Retina (tissue), 1 donor: ENCODE results near the gene MTX1.
A peak's percentile ranks its signal among the peaks of the same experiment; 100 is the strongest.
"Not testable (repeated sequence)": the region's sequence is repeated elsewhere in the genome, so short reads cannot be mapped to it uniquely, and the experiment has no call there.

Experiments
- DNase-seq: peaks from one replicate; pipeline ENCODE4 v3.0.0-alpha.2; 2016

Gene MTX1

GRCh38 chr1:155209312-155209721 is 822 bp downstream of the MTX1 start:
- DNase-seq, result no peak

- no peak for DNase-seq
Measured at GRCh38 chr1:155210314-155211104, 2.0 kb downstream of the MTX1 start.

- not testable (repeated sequence) for DNase-seq
Measured at GRCh38 chr1:155211381-155212050, 3.0 kb downstream of the MTX1 start.

GRCh38 chr1:155212051-155212440 is 3.6 kb downstream of the MTX1 start:
- not testable (repeated sequence) for DNase-seq

GRCh38 chr1:155214702-155215101 is 6.2 kb downstream of the MTX1 start:
- not testable (repeated sequence) for DNase-seq

- DNase-seq, result peak; percentile 67
Measured at GRCh38 chr1:155218854-155219591, 10.5 kb downstream of the MTX1 start.

- DNase-seq, result peak; percentile 66
Measured at GRCh38 chr1:155219592-155220031, 11.1 kb downstream of the MTX1 start.

- DNase-seq, result not testable (repeated sequence)
Measured at GRCh38 chr1:155220211-155220965, 11.9 kb downstream of the MTX1 start.

GRCh38 chr1:155223047-155223446 is 14.6 kb downstream of the MTX1 start:
- no peak for DNase-seq

GRCh38 chr1:155225404-155225759 is 16.9 kb downstream of the MTX1 start:
- not testable (repeated sequence) for DNase-seq

- DNase-seq, result peak; percentile 81
Measured at GRCh38 chr1:155226188-155226909, 17.9 kb downstream of the MTX1 start.

GRCh38 chr1:155226910-155227260 is 18.4 kb downstream of the MTX1 start:
- DNase-seq, result peak; percentile 87

- peak; percentile 99 for DNase-seq
Measured at GRCh38 chr1:155227261-155228095, 19.0 kb downstream of the MTX1 start.

- DNase-seq, result no peak
Measured at GRCh38 chr1:155228096-155228427, 19.6 kb downstream of the MTX1 start.

GRCh38 chr1:155231302-155231701 is 22.8 kb downstream of the MTX1 start:
- not testable (repeated sequence) for DNase-seq

- not testable (repeated sequence) for DNase-seq
Measured at GRCh38 chr1:155232001-155232978, 23.8 kb downstream of the MTX1 start.

GRCh38 chr1:155233502-155233901 is 25.0 kb downstream of the MTX1 start:
- DNase-seq, result not testable (repeated sequence)

GRCh38 chr1:155235375-155235774 is 26.9 kb downstream of the MTX1 start:
- not testable (repeated sequence) for DNase-seq

- DNase-seq, result no peak
Measured at GRCh38 chr1:155236451-155236850, 28.0 kb downstream of the MTX1 start.

GRCh38 chr1:155241069-155241679 is 32.7 kb downstream of the MTX1 start:
- peak; percentile 74 for DNase-seq
